Stimulated activated naive B cell treated with anti-CD40 and anti-IgM and Interleukin-4, amounts not matched to agents 10 μg/mL and 1 μg/mL and 100 μg/mL, for 72 hours (primary cell): ENCODE measurements around the gene ZNF580.

Experiments used
- ATAC-seq, 2 donors: fragments of 150-1000 bp; cut with Tn5 transposase; replicated peaks; 2 replicates each; pipeline ENCODE4 v1.10.0; 2021; ENCODE audit warnings: moderate library complexity in 1 of 2
- DNase-seq: peaks from one replicate; pipeline ENCODE4 v3.0.0; 2021
- H3K27ac Mint-ChIP-seq: one replicate; pipeline ENCODE4 v1.8.0; 2022; ENCODE audit warnings: mild to moderate bottlenecking, mixed read lengths
- H3K27me3 Mint-ChIP-seq, 2 donors: one replicate each; pipeline ENCODE4 v1.8.0; 2022; ENCODE audit warnings: mixed read lengths in 2 of 2
- H3K36me3 Mint-ChIP-seq, 2 donors: one replicate each; pipeline ENCODE4 v1.8.0; 2022; ENCODE audit warnings: mixed read lengths in 2 of 2, mild to moderate bottlenecking in 1 of 2
- H3K4me1 Mint-ChIP-seq, 2 donors: one replicate each; pipeline ENCODE4 v1.8.0; 2022; ENCODE audit warnings: mixed read lengths in 2 of 2, mild to moderate bottlenecking in 1 of 2
- H3K4me3 Mint-ChIP-seq, 2 donors: one replicate each; pipeline ENCODE4 v1.8.0; 2022; ENCODE audit warnings: mild to moderate bottlenecking in 2 of 2, mixed read lengths in 2 of 2, moderate library complexity in 1 of 2
- H3K9me3 Mint-ChIP-seq, 2 donors: one replicate each; pipeline ENCODE4 v1.8.0; 2022; ENCODE audit warnings: mixed read lengths in 2 of 2, mild to moderate bottlenecking in 1 of 2

The ZNF580 gene

GRCh38 chr19:55683449-55684261 lies 42.9 kb downstream of the ZNF580 start:
- no peaks in the 10 kb centered on the region for H3K27me3 Mint-ChIP-seq
- no peak overlapping the region for H3K4me3 Mint-ChIP-seq
- no peak for ATAC-seq
- no peaks in the 10 kb centered on the region for H3K9me3 Mint-ChIP-seq
- DNase-seq, result no peak
- H3K36me3 Mint-ChIP-seq, result peaks cover 40 to 65% of the 10 kb centered on the region in 2 donors
- H3K4me1 Mint-ChIP-seq, result peaks cover 42 to 70% of the 10 kb centered on the region in 2 donors
- H3K27ac Mint-ChIP-seq, result peak overlapping the region; percentile 9

- no peak overlapping the region for H3K4me3 Mint-ChIP-seq
- H3K27ac Mint-ChIP-seq, result no peak overlapping the region
- peaks cover 34 to 62% of the 10 kb centered on the region in 2 donors for H3K36me3 Mint-ChIP-seq
- no peak for ATAC-seq
- no peak for DNase-seq
- no peaks in the 10 kb centered on the region for H3K27me3 Mint-ChIP-seq
- H3K9me3 Mint-ChIP-seq, result no peaks in the 10 kb centered on the region
- H3K4me1 Mint-ChIP-seq, result peaks cover 30 to 67% of the 10 kb centered on the region in 2 donors
These were observed 44.3 kb downstream of the ZNF580 start for GRCh38 chr19:55684946-55685681.

GRCh38 chr19:55685776-55686175 lies 45.0 kb downstream of the ZNF580 start:
- Mint-ChIP-seq H3K36me3 (peaks cover 33 to 60% of the 10 kb centered on the region in 2 donors), H3K27me3 (no peaks in the 10 kb centered on the region), H3K9me3 (no peaks in the 10 kb centered on the region), H3K4me1 (peaks cover 26 to 60% of the 10 kb centered on the region in 2 donors), H3K4me3 (no peak overlapping the region), H3K27ac (peak overlapping the region; percentile 25)
- ATAC-seq (no peak), DNase-seq (no peak)

GRCh38 chr19:55686311-55687050 lies 45.7 kb downstream of the ZNF580 start:
- H3K4me3 Mint-ChIP-seq, result no peak overlapping the region
- peaks cover 26 to 58% of the 10 kb centered on the region in 2 donors for H3K4me1 Mint-ChIP-seq
- no peak for DNase-seq
- no peaks in the 10 kb centered on the region for H3K27me3 Mint-ChIP-seq
- peak overlapping the region; percentile 82 for H3K27ac Mint-ChIP-seq
- no peaks in the 10 kb centered on the region for H3K9me3 Mint-ChIP-seq
- no peak for ATAC-seq
- H3K36me3 Mint-ChIP-seq, result peaks cover 39 to 65% of the 10 kb centered on the region in 2 donors

GRCh38 chr19:55687281-55688201 lies 46.7 kb downstream of the ZNF580 start:
- H3K36me3 Mint-ChIP-seq, result peaks cover 41 to 68% of the 10 kb centered on the region in 2 donors
- no peaks in the 10 kb centered on the region for H3K27me3 Mint-ChIP-seq
- peak overlapping the region; percentile 25 for H3K27ac Mint-ChIP-seq
- no peak for ATAC-seq
- no peak overlapping the region for H3K4me3 Mint-ChIP-seq
- no peaks in the 10 kb centered on the region for H3K9me3 Mint-ChIP-seq
- H3K4me1 Mint-ChIP-seq, result peaks cover 26 to 58% of the 10 kb centered on the region in 2 donors
- DNase-seq, result no peak

GRCh38 chr19:55688422-55689218 lies 47.8 kb downstream of the ZNF580 start:
- Mint-ChIP-seq H3K36me3 (peaks cover 41 to 66% of the 10 kb centered on the region in 2 donors), H3K27me3 (no peaks in the 10 kb centered on the region), H3K4me1 (peaks cover 25 to 48% of the 10 kb centered on the region in 2 donors), H3K9me3 (no peaks in the 10 kb centered on the region), H3K27ac (peak overlapping the region; percentile 51), H3K4me3 (peak overlapping the region in 1 of 2 donors; percentile 60)
- peak in 1 of 2 donors; percentile 38 for ATAC-seq
- no peak for DNase-seq

- Mint-ChIP-seq H3K4me3 (no peak overlapping the region), H3K27ac (peak overlapping the region; percentile 59), H3K27me3 (no peaks in the 10 kb centered on the region), H3K36me3 (peaks cover 41 to 64% of the 10 kb centered on the region in 2 donors), H3K9me3 (no peaks in the 10 kb centered on the region), H3K4me1 (peaks cover 23 to 47% of the 10 kb centered on the region in 2 donors)
- ATAC-seq, result no peak
- no peak for DNase-seq
These were observed 48.8 kb downstream of the ZNF580 start for GRCh38 chr19:55689411-55690108.

- H3K9me3 Mint-ChIP-seq, result no peaks in the 10 kb centered on the region
- peaks cover 23 to 46% of the 10 kb centered on the region in 2 donors for H3K4me1 Mint-ChIP-seq
- H3K36me3 Mint-ChIP-seq, result peaks cover 41 to 61% of the 10 kb centered on the region in 2 donors
- no peaks in the 10 kb centered on the region for H3K27me3 Mint-ChIP-seq
- no peak overlapping the region for H3K4me3 Mint-ChIP-seq
- H3K27ac Mint-ChIP-seq, result no peak overlapping the region
- DNase-seq, result no peak
- no peak for ATAC-seq
These were observed 49.4 kb downstream of the ZNF580 start for GRCh38 chr19:55690109-55690768.

- H3K36me3 Mint-ChIP-seq, result peaks cover 43 to 62% of the 10 kb centered on the region in 2 donors
- ATAC-seq, result no peak
These were observed 50.2 kb downstream of the ZNF580 start for GRCh38 chr19:55690769-55691545.

GRCh38 chr19:55691561-55692481 lies 51.0 kb downstream of the ZNF580 start:
- H3K27me3 Mint-ChIP-seq, result no peaks in the 10 kb centered on the region
- H3K4me1 Mint-ChIP-seq, result peaks cover 12 to 36% of the 10 kb centered on the region in 2 donors
- no peak overlapping the region for H3K27ac Mint-ChIP-seq
- no peak for DNase-seq
- ATAC-seq, result no peak
- no peak overlapping the region for H3K4me3 Mint-ChIP-seq
- peaks cover 46 to 62% of the 10 kb centered on the region in 2 donors for H3K36me3 Mint-ChIP-seq
- H3K9me3 Mint-ChIP-seq, result no peaks in the 10 kb centered on the region

More at GRCh38 chr19:55690769-55691545, 50.2 kb downstream of the ZNF580 start:
- Mint-ChIP-seq H3K27ac (peak overlapping the region; percentile 28), H3K27me3 (no peaks in the 10 kb centered on the region), H3K9me3 (no peaks in the 10 kb centered on the region), H3K4me3 (no peak overlapping the region), H3K4me1 (peaks cover 19 to 39% of the 10 kb centered on the region in 2 donors)
- DNase-seq, result no peak
